RWPE2 (cell line): ENCODE results near the gene LRRC42.

Experiments
- ATAC-seq: fragments of 200-7000 bp; cut with Tn5 transposase; 3 replicates; pipeline ENCODE4 v1.9.1; 2021; ENCODE audit warnings: low read depth
- DNase-seq: peaks from one replicate; pipeline ENCODE4 v3.0.0-alpha.2; 2020; ENCODE audit warnings: low spot score
- H3K27ac ChIP-seq: fragments of 450-650 bp; 2 replicates; pipeline ENCODE4 v1.5.1; 2017; ENCODE audit warnings: mild to moderate bottlenecking; ENCODE audit not compliant: poor library complexity, severe bottlenecking
- H3K27me3 ChIP-seq: fragments of 250-450 bp; sonication (Bioruptor Pico); 2 replicates; pipeline ENCODE4 v1.5.1; 2021; ENCODE audit warnings: mild to moderate bottlenecking, moderate library complexity; ENCODE audit not compliant: insufficient read depth, poor library complexity, severe bottlenecking
- H3K36me3 ChIP-seq: fragments of 250-450 bp; sonication (Bioruptor Pico); 2 replicates; pipeline ENCODE4 v1.5.1; 2020; ENCODE audit warnings: low read depth, mild to moderate bottlenecking, moderate library complexity
- H3K4me1 ChIP-seq: fragments of 250-450 bp; sonication (Bioruptor Pico); 2 replicates; pipeline ENCODE4 v1.5.1; 2021; ENCODE audit warnings: mild to moderate bottlenecking, moderate library complexity; ENCODE audit not compliant: insufficient read depth, poor library complexity, severe bottlenecking
- H3K4me3 ChIP-seq: fragments of 250-450 bp; sonication (Bioruptor Pico); 2 replicates; pipeline ENCODE4 v1.5.1; 2021; ENCODE audit warnings: mild to moderate bottlenecking, moderate library complexity; ENCODE audit not compliant: severe bottlenecking
- H3K9me3 ChIP-seq: fragments of 250-450 bp; sonication (Bioruptor Pico); 2 replicates; pipeline ENCODE4 v1.5.1; 2021; ENCODE audit warnings: mild to moderate bottlenecking, moderate library complexity; ENCODE audit not compliant: severe bottlenecking
- TF ChIP-seq, protein P1 (sequence below): fragments of 450-650 bp; IDR thresholded peaks from one replicate; pipeline ENCODE4 v1.5.1; 2017; ENCODE audit warnings: mild to moderate bottlenecking, moderate library complexity; ENCODE audit not compliant: poor library complexity, severe bottlenecking

The LRRC42 gene

DNA sequence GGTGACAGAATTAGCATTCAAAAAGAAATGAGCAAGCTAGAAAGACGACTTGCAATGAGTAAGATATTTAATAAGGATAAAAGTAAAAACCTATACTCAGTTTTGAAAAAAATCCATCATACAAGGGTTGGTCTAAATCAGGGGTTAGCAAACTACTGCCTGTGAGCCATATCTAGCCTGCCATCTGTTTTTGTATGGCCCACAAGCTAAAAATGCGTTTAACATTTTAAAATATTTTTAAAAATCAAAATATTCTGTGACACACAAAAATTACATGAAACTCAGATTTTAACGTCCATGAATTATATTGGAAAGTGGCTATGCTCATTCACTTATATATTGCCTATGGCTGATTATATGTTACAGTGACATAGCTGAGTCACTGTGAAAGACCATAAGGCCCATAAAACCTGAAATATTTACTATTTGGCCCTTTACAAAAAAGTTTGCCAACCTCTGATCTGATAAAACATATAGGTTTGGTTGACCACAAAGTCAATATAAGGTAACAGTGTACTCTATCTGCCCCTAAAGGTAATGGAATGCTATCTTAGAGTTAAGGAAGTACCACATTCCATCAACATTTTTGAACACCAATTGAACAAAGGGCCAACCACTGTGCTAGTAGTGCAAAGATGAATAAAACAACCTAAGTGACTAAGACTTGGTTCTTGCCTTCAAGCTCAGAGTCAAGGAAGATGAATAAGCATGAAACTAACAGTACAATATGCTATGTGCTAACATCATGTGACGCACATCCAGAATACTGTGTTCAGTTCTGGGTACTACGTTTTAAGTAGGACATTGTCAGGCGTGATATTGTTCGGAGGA lies 3.8 kb upstream of the LRRC42 start:
- Histone ChIP-seq H3K4me3 (no peak overlapping the region), H3K36me3 (peaks cover 16% of the 10 kb centered on the region), H3K27ac (no peak overlapping the region), H3K27me3 (no peaks in the 10 kb centered on the region), H3K9me3 (no peaks in the 10 kb centered on the region), H3K4me1 (peaks cover 4% of the 10 kb centered on the region)
- DNase-seq (no peak), ATAC-seq (no peak)
- TF ChIP-seq, protein P1, sequence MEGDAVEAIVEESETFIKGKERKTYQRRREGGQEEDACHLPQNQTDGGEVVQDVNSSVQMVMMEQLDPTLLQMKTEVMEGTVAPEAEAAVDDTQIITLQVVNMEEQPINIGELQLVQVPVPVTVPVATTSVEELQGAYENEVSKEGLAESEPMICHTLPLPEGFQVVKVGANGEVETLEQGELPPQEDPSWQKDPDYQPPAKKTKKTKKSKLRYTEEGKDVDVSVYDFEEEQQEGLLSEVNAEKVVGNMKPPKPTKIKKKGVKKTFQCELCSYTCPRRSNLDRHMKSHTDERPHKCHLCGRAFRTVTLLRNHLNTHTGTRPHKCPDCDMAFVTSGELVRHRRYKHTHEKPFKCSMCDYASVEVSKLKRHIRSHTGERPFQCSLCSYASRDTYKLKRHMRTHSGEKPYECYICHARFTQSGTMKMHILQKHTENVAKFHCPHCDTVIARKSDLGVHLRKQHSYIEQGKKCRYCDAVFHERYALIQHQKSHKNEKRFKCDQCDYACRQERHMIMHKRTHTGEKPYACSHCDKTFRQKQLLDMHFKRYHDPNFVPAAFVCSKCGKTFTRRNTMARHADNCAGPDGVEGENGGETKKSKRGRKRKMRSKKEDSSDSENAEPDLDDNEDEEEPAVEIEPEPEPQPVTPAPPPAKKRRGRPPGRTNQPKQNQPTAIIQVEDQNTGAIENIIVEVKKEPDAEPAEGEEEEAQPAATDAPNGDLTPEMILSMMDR, result no peak

DNA sequence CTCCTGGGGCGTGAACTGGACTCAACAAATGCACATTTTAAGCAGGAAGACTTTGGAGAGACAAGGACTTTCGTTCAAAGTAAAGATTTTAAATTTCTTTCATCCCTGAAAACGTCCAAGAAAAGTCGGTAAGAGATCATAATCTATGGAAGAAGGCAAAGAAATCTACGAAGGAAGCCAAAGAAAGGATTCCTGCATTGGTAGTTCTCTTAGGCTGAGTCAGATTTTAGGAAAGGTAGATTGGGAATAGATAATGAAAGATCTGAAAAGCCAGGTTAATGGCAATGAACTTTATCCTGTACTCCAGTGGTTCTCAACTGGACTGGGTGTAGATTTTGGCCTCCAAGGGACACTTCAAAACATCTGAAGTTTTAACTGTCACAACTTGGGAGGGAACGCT lies 3.1 kb upstream of the LRRC42 start:
- TF ChIP-seq, protein P1, result no peak
- H3K27ac ChIP-seq, result no peak overlapping the region
- H3K27me3 ChIP-seq, result no peaks in the 10 kb centered on the region
- no peak overlapping the region for H3K4me3 ChIP-seq
- peaks cover 8% of the 10 kb centered on the region for H3K4me1 ChIP-seq
- no peaks in the 10 kb centered on the region for H3K9me3 ChIP-seq
- ATAC-seq, result no peak
- DNase-seq, result no peak
- H3K36me3 ChIP-seq, result peaks cover 15% of the 10 kb centered on the region

DNA sequence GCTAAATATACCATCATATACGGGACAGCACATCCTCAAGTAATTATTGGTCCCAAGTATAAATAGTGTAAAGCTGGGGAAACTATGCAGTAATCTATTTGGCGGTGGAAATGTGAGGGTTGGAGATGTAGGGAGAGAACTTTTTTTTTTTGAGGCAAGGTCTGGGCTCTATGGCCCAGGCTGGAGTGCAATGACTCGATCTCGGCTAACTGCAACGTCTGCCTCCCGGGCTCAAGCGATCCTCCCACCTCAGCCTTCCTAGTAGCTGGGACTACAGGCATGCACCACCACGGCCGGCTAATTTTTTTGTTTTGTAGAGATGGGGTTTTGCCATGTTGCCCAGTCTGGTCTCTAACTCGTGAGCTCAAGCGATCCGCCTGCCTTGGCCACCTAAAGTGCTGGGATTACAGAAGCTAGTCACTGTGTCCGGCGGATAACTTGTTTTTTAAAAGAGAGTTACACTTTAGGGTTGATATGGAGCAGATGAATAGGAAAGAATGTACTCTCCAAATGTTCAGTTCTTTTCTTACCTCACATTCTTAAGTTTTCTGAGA lies 2.6 kb upstream of the LRRC42 start:
- Histone ChIP-seq H3K36me3 (peaks cover 15% of the 10 kb centered on the region), H3K4me1 (peaks cover 4% of the 10 kb centered on the region), H3K9me3 (no peaks in the 10 kb centered on the region), H3K27ac (no peak overlapping the region), H3K4me3 (no peak overlapping the region), H3K27me3 (no peaks in the 10 kb centered on the region)
- DNase-seq (no peak), ATAC-seq (no peak)
- TF ChIP-seq, protein P1, result no peak

DNA sequence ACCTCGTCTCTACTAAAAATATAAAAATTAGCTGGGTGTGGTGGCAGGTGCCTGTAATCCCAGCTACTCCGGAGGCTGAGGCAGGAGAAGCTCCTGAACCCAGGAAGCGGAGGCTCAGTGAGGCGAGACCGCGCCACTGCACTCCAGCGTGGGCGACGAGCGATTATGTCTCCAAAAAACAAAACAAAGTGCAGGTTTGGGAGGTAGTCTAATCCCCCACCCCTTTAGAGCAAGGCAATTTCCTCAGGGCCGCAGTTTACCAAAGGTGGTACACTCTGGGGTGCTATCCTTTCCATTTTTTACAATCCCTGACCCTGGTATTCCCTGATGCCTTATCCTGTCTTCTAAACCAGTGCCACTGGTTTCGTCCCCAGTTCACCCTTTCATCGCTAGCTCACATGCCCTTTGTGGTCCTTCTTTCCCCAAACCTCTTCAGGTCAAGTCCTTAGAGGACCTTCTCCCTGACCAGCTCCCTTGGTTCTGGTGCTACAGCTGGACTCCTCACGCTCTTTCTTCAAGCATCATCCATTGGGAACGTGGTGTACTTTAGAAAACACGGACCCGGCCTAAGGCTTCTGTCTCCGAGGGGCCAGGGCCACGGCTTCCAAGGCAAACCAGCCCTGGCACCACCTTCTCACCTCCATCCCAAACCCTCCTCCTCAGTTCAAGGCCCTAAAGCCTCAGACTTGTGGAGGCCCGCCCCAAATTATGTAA lies 1.5 kb upstream of the LRRC42 start:
- no peak for DNase-seq
- Histone ChIP-seq H3K9me3 (no peaks in the 10 kb centered on the region), H3K4me3 (peak overlapping the region; percentile 62), H3K27me3 (no peaks in the 10 kb centered on the region), H3K27ac (peak overlapping the region; percentile 73), H3K36me3 (peaks cover 25% of the 10 kb centered on the region), H3K4me1 (peaks cover 4% of the 10 kb centered on the region)
- no peak for ATAC-seq
- TF ChIP-seq, protein P1, result no peak
